Adrenal gland (tissue), 5 donors: ENCODE measurements around the gene MATK.

Source experiments
- CTCF ChIP-seq, 6 experiments: fragments of 450-650 bp in 4 of 6; fragments of 200-600 bp in 2 of 6; sonication (generic) in 1 of 6; IDR thresholded peaks; 1 replicate in 5 of 6; 2 replicates in 1 of 6; pipeline versions ENCODE4 v1.5.1 to v1.8.0; 2016 to 2021; ENCODE audit warnings: antibody characterized with exemption in 6 of 6, mild to moderate bottlenecking in 2 of 6, moderate library complexity in 1 of 6
- POLR2A ChIP-seq, 2 donors: fragments of 450-650 bp; IDR thresholded peaks; one replicate each; pipeline ENCODE4 v1.6.1; 2017; ENCODE audit warnings: antibody characterized with exemption in 2 of 2, mild to moderate bottlenecking in 2 of 2, moderate library complexity in 1 of 2
- donor health status: DM: no; HTN: no; CAD: no.

- TF ChIP-seq CTCF (IDR thresholded peaks at IDR 0.05) = no peak
- TF ChIP-seq POLR2A (IDR thresholded peaks at IDR 0.05) = no peak
Measured at GRCh38 chr19:3788996-3789778, 3.0 kb upstream of the MATK start.
